HG03354 (cell line): ENCODE data around the gene CEMIP2.
"Not testable (repeated sequence)": the region's sequence is repeated elsewhere in the genome, so short reads cannot be mapped to it uniquely, and the experiment has no call there.

Experiments used
- ATAC-seq: cut with Tn5 transposase; IDR thresholded peaks from one replicate; pipeline ENCODE4 v1.9.1; 2021; ENCODE audit warnings: mild to moderate bottlenecking; ENCODE audit not compliant: unreplicated experiment, poor library complexity, severe bottlenecking

CEMIP2 gene

GRCh38 chr9:71662082-71662481 is 106.2 kb downstream of the CEMIP2 start:
- no peak for ATAC-seq

GRCh38 chr9:71657276-71657675 is 111.0 kb downstream of the CEMIP2 start:
- not testable (repeated sequence) for ATAC-seq

GRCh38 chr9:71656496-71656895 is 111.8 kb downstream of the CEMIP2 start:
- no peak for ATAC-seq

- ATAC-seq, result no peak
Measured at GRCh38 chr9:71655778-71656177, 112.5 kb downstream of the CEMIP2 start.

- ATAC-seq, result no peak
Measured at GRCh38 chr9:71655141-71655540, 113.2 kb downstream of the CEMIP2 start.

- ATAC-seq, result no peak
Measured at GRCh38 chr9:71652480-71652879, 115.8 kb downstream of the CEMIP2 start.

GRCh38 chr9:71648453-71648852 is 119.9 kb downstream of the CEMIP2 start:
- ATAC-seq, result no peak

- peak; percentile 80 for ATAC-seq
Measured at GRCh38 chr9:71647094-71647591, 121.2 kb downstream of the CEMIP2 start.

GRCh38 chr9:71646131-71646530 is 122.2 kb downstream of the CEMIP2 start:
- ATAC-seq, result no peak

- no peak for ATAC-seq
Measured at GRCh38 chr9:71644819-71645362, 123.4 kb downstream of the CEMIP2 start.

GRCh38 chr9:71643330-71643729 is 125.0 kb downstream of the CEMIP2 start:
- ATAC-seq, result no peak

- no peak for ATAC-seq
Measured at GRCh38 chr9:71642056-71642455, 126.3 kb downstream of the CEMIP2 start.

GRCh38 chr9:71638627-71639026 is 129.7 kb downstream of the CEMIP2 start:
- ATAC-seq, result no peak

- ATAC-seq, result no peak
Measured at GRCh38 chr9:71637926-71638325, 130.4 kb downstream of the CEMIP2 start.

- no peak for ATAC-seq
Measured at GRCh38 chr9:71637375-71637774, 130.9 kb downstream of the CEMIP2 start.

- no peak for ATAC-seq
Measured at GRCh38 chr9:71636143-71636839, 132.0 kb downstream of the CEMIP2 start.

GRCh38 chr9:71634752-71635151 is 133.6 kb downstream of the CEMIP2 start:
- no peak for ATAC-seq
